ENCODE results near the gene PTMA. TPM values are rescaled to one million over a fixed set of nuclear protein-coding genes. Genes with fewer than 3 reads are reported as not detected.

The PTMA gene
- total RNA-seq, 1 experiment from 2014 or later: 2,164 TPM

DNA sequence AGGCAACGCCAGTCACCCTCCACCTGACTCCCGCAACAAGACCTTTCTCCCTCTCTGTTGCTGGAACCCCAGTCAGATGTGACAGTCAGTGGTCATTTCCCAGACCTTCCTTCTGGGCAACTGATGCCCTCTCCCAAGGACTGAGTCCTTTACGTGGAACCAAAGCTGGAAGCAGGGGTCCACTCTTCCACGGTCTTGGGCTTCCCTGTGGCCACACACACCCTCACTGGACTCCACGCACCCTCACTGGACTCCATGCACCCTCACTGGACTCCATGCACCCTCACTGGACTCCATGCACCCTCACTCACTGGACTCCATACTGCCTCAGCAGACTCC, 7.1 kb downstream of the PTMA start:
- ChIA-PET CTCF (interaction anchor here (1.0 to 9.7 kb wide), 16 partner anchors 14 to 785 kb away, joined by 3 to 260 read pairs (median 15); partner anchors contain the start of gene COPS7B), POLR2A (interaction anchor here (0.5 to 5.2 kb wide), 7 partner anchors 9 to 101 kb away, joined by 3 to 61 read pairs (median 12); no protein-coding TSS in a partner anchor)
- no peak overlapping the region for H3K4me3 Mint-ChIP-seq
- DNase-seq (ENCODE audit: low spot score) (no peak), ATAC-seq (no peak)
- TF ChIP-seq, protein P1, sequence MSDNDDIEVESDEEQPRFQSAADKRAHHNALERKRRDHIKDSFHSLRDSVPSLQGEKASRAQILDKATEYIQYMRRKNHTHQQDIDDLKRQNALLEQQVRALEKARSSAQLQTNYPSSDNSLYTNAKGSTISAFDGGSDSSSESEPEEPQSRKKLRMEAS (CRISPR knock-in tag; IDR thresholded peaks at IDR 0.05): no peak
- TF ChIP-seq ETV6 (CRISPR knock-in tag; IDR thresholded peaks at IDR 0.05): no peak
- no peaks in the 10 kb centered on the region for H3K9me3 Mint-ChIP-seq
- H3K27me3 Mint-ChIP-seq (ENCODE audit: low read depth): no peaks in the 10 kb centered on the region; the same call in 1 of the 2 replicates
- H3K4me1 Mint-ChIP-seq: peaks cover 34% of the 10 kb centered on the region
- H3K27ac Mint-ChIP-seq: peak overlapping the region; percentile 98
- H3K36me3 Mint-ChIP-seq: peaks cover 28% of the 10 kb centered on the region

DNA sequence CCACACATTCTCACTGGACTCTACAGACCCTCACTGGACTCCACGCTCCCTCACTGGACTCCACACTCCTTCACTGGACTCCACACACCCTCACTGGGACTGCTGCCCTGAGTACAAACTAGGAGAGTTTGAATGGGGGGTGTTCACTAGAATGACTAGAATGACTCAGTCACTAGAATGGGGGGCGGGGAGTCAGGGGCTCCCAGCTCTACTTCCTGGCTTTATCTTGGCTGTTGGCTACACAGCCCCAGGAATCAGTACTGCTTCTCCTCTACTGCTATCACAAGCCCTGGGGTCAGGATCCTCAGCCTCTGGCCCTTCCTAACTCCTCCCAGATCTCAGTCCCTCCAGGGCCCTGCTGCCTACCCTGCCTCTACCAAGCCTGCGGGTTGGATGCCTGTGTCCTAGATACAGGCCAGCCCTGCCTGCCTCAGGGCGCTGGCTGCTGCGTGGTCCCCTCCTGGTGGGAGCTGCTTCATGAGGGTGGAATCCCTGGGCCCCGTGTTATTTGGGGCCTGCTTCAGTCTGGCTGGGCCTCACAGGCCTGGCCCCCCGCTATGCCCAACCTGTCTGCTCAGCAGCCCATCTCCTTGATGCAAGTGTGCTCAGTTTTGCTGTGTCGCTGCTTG, 7.8 kb downstream of the PTMA start:
- no peak for ATAC-seq
- TF ChIP-seq, protein P2, sequence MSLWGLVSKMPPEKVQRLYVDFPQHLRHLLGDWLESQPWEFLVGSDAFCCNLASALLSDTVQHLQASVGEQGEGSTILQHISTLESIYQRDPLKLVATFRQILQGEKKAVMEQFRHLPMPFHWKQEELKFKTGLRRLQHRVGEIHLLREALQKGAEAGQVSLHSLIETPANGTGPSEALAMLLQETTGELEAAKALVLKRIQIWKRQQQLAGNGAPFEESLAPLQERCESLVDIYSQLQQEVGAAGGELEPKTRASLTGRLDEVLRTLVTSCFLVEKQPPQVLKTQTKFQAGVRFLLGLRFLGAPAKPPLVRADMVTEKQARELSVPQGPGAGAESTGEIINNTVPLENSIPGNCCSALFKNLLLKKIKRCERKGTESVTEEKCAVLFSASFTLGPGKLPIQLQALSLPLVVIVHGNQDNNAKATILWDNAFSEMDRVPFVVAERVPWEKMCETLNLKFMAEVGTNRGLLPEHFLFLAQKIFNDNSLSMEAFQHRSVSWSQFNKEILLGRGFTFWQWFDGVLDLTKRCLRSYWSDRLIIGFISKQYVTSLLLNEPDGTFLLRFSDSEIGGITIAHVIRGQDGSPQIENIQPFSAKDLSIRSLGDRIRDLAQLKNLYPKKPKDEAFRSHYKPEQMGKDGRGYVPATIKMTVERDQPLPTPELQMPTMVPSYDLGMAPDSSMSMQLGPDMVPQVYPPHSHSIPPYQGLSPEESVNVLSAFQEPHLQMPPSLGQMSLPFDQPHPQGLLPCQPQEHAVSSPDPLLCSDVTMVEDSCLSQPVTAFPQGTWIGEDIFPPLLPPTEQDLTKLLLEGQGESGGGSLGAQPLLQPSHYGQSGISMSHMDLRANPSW (CRISPR knock-in tag; conservative IDR thresholded peaks at IDR 0.05; ENCODE audit: low read depth): no peak
- TF ChIP-seq, protein P3, sequence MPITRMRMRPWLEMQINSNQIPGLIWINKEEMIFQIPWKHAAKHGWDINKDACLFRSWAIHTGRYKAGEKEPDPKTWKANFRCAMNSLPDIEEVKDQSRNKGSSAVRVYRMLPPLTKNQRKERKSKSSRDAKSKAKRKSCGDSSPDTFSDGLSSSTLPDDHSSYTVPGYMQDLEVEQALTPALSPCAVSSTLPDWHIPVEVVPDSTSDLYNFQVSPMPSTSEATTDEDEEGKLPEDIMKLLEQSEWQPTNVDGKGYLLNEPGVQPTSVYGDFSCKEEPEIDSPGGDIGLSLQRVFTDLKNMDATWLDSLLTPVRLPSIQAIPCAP (CRISPR knock-in tag; IDR thresholded peaks at IDR 0.05): no peak
- Mint-ChIP-seq H3K27ac (peak overlapping the region; percentile 98), H3K27me3 (ENCODE audit: low read depth) (no peaks in the 10 kb centered on the region; the same call in 1 of the 2 replicates), H3K4me3 (no peak overlapping the region), H3K4me1 (peaks cover 33% of the 10 kb centered on the region), H3K36me3 (peaks cover 24% of the 10 kb centered on the region), H3K9me3 (no peaks in the 10 kb centered on the region)
- ChIA-PET POLR2A (interaction anchor here (0.5 to 5.2 kb wide), 6 partner anchors 8 to 48 kb away, joined by 3 to 61 read pairs (median 8); partner anchors contain the start of gene PTMA), CTCF (interaction anchor here (1.0 to 9.7 kb wide), 11 partner anchors 15 to 103 kb away, joined by 3 to 260 read pairs (median 26); partner anchors contain the start of gene COPS7B)
- no peak for DNase-seq (ENCODE audit: low spot score)

DNA sequence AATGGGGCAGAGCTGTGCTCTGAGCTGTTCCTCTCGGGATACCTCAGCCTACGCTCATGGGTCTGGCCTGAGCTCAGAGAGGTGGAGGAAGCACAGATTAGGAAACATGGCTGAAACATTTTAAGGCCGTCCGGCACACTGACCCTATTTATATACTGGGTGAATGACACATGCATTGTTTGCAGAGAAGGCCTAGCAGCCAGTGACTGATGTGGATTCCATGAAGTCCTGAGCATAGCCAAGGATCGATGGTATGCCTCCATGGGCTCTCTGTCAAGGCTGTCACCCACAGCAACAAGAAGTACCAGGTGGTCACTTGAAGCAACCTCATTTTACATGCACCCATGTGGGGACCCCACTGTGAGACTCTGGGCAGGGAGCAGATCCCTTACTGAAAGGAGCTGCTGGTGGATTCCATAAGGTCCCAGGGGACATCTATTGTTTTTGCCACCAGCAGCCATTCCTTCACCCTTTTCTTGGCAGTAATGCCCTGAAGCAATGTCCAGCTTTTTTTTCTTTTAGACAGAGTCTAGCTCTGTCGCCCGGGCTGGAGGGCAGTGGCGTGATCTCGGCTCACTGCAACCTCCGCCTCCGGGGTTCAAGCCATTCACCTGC, 8.4 kb downstream of the PTMA start:
- peaks cover 18% of the 10 kb centered on the region for H3K36me3 Mint-ChIP-seq
- TF ChIP-seq GABPB1 (CRISPR knock-in tag; IDR thresholded peaks at IDR 0.05): peak; percentile 40; the same call in 1 of the 2 replicates
- TF ChIP-seq ZNF671 (CRISPR knock-in tag; IDR thresholded peaks at IDR 0.05): no peak
- no peaks in the 10 kb centered on the region; the same call in 1 of the 2 replicates for H3K27me3 Mint-ChIP-seq (ENCODE audit: low read depth)
- ATAC-seq: no peak
- no peak for DNase-seq (ENCODE audit: low spot score)
- no peaks in the 10 kb centered on the region for H3K9me3 Mint-ChIP-seq
- H3K4me1 Mint-ChIP-seq: peaks cover 27% of the 10 kb centered on the region
- H3K27ac Mint-ChIP-seq: 0 out of 2 replicates have a peak overlapping the region, but pooled peaks have one; percentile 23
- no peak overlapping the region for H3K4me3 Mint-ChIP-seq
- CTCF ChIA-PET: interaction anchor here (0.7 to 9.7 kb wide), 11 partner anchors 10 to 175 kb away, joined by 3 to 260 read pairs (median 4); partner anchors contain the start of gene COPS7B
- POLR2A ChIA-PET: interaction anchor here (0.5 to 3.4 kb wide), 7 partner anchors 9 to 346 kb away, joined by 3 to 44 read pairs (median 3); partner anchors contain the start of gene PTMA

DNA sequence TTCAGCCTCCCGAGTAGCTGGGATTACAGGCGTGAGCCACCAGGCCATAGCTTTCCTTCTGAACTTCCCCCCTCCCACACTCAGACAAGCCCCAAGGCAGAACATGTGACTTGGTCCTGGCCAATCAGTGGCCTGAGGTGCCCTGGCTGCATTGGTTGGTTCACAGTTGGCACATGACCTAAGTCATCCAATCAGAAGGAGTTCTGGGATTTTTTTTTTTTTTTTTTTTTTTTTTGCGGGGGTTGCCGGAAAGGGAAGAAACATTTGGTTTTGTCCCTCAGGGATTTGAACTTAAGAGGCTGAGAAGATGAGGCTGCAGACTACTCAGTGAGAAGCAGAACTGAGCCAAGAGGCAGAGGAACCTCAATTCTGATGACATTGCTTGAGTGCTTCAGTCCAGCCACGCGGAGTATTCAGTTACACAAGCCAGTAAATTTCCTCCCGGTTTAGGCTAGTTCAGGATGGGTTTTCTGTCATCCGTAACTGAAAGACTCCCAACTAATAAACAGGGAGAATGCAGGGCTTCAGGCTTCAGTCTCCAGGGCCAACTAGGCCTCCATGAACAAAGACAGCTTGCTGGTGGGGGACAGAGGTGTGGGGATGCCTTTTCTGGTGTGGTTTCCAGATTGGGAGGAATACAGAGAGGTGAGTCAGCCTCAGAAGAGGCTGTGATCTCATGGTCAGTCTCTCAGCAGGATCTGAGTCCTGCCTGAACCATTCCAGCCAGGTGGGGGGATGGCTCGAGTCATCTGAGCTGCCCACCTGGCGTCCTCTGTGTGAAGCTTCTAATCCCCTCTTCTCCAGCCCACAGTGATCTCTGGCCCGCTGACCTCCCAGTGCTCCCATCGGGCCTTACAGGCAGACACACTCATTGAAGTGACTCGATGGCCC, 9.2 kb downstream of the PTMA start:
- peak; percentile 6 for ATAC-seq
- Mint-ChIP-seq H3K27me3 (ENCODE audit: low read depth) (no peaks in the 10 kb centered on the region; the same call in 1 of the 2 replicates), H3K4me1 (peaks cover 20% of the 10 kb centered on the region), H3K27ac (no peak overlapping the region; the same call in 1 of the 2 replicates), H3K4me3 (peak overlapping the region; percentile 31; the same call in 1 of the 2 replicates), H3K9me3 (no peaks in the 10 kb centered on the region), H3K36me3 (peaks cover 10% of the 10 kb centered on the region)
- ChIA-PET CTCF (interaction anchor here (0.7 to 9.7 kb wide), 12 partner anchors 11 to 176 kb away, joined by 3 to 260 read pairs (median 4); partner anchors contain the start of gene COPS7B), POLR2A (interaction anchor here (0.7 to 1.1 kb wide), 5 partner anchors 10 to 263 kb away, joined by 3 to 7 read pairs (median 3); partner anchors contain the start of gene PTMA)
- peak; percentile 62 for DNase-seq (ENCODE audit: low spot score)
- TF ChIP-seq, protein P2 (CRISPR knock-in tag; conservative IDR thresholded peaks at IDR 0.05; ENCODE audit: low read depth): no peak
- TF ChIP-seq ZNF416 (CRISPR knock-in tag; IDR thresholded peaks at IDR 0.05): no peak
- TF ChIP-seq, protein P4, sequence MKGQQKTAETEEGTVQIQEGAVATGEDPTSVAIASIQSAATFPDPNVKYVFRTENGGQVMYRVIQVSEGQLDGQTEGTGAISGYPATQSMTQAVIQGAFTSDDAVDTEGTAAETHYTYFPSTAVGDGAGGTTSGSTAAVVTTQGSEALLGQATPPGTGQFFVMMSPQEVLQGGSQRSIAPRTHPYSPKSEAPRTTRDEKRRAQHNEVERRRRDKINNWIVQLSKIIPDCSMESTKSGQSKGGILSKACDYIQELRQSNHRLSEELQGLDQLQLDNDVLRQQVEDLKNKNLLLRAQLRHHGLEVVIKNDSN (CRISPR knock-in tag; IDR thresholded peaks at IDR 0.05): peak; percentile 92
- TF ChIP-seq, protein P5, sequence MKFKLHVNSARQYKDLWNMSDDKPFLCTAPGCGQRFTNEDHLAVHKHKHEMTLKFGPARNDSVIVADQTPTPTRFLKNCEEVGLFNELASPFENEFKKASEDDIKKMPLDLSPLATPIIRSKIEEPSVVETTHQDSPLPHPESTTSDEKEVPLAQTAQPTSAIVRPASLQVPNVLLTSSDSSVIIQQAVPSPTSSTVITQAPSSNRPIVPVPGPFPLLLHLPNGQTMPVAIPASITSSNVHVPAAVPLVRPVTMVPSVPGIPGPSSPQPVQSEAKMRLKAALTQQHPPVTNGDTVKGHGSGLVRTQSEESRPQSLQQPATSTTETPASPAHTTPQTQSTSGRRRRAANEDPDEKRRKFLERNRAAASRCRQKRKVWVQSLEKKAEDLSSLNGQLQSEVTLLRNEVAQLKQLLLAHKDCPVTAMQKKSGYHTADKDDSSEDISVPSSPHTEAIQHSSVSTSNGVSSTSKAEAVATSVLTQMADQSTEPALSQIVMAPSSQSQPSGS (CRISPR knock-in tag; IDR thresholded peaks at IDR 0.05; ENCODE audit: borderline replicate concordance, low read depth): no peak

Measured in WTC11 (cell line).